NCI-H146 treated with DMSO at 0.1 percent for 48 hours (cell line): ENCODE data around the gene TNNI3.
"Not testable (repeated sequence)": the region's sequence is repeated elsewhere in the genome, so short reads cannot be mapped to it uniquely, and the experiment has no call there.

ENCODE experiments used
- DNase-seq: peaks from one replicate; lab custom pipeline; 2025; ENCODE audit not compliant: unreplicated experiment; lab: John Stamatoyannopoulos, UW

Gene TNNI3

GRCh38 chr19:55114566-55115145 is 42.9 kb downstream of the TNNI3 start:
- no peak for DNase-seq

GRCh38 chr19:55113570-55114039 is 43.9 kb downstream of the TNNI3 start:
- no peak for DNase-seq

- no peak for DNase-seq
Observed at GRCh38 chr19:55112777-55113569, 44.6 kb downstream of the TNNI3 start.

- DNase-seq: no peak
Observed at GRCh38 chr19:55112246-55112776, 45.2 kb downstream of the TNNI3 start.

- DNase-seq: no peak
Observed at GRCh38 chr19:55111238-55111831, 46.2 kb downstream of the TNNI3 start.

GRCh38 chr19:55109527-55110291 is 47.8 kb downstream of the TNNI3 start:
- no peak for DNase-seq

GRCh38 chr19:55107252-55107651 is 50.3 kb downstream of the TNNI3 start:
- not testable (repeated sequence) for DNase-seq

GRCh38 chr19:55106591-55106990 is 50.9 kb downstream of the TNNI3 start:
- DNase-seq: no peak

- DNase-seq: no peak
Observed at GRCh38 chr19:55105237-55105636, 52.3 kb downstream of the TNNI3 start.

- DNase-seq: no peak
Observed at GRCh38 chr19:55103190-55103589, 54.3 kb downstream of the TNNI3 start.
